HCT116 (cell line): Measurements from ENCODE around the gene CAB39L.

Source experiments
- CBX3 ChIP-seq: IDR thresholded peaks from 2 replicates; pipeline ENCODE4 v1.6.1; 2012; ENCODE audit warnings: low read depth
- EGR1 ChIP-seq: IDR thresholded peaks from 2 replicates; pipeline ENCODE4 v1.6.1; 2012; ENCODE audit warnings: low read depth
- EZH2 ChIP-seq: fragments of 200-600 bp; sonication (generic); IDR thresholded peaks from 2 replicates; pipeline ENCODE4 v1.6.1; 2017; ENCODE audit warnings: antibody characterized with exemption, mixed run types
- EZH2phosphoT487 ChIP-seq: fragments of 200-600 bp; IDR thresholded peaks from 2 replicates; pipeline ENCODE4 v1.6.1; 2018; ENCODE audit warnings: antibody characterized with exemption, borderline replicate concordance
- JUND ChIP-seq: IDR thresholded peaks from 2 replicates; pipeline ENCODE4 v1.6.1; 2012
- MAX ChIP-seq: IDR thresholded peaks from 2 replicates; pipeline ENCODE4 v1.6.1; 2012
- POLR2A ChIP-seq: IDR thresholded peaks from 2 replicates; pipeline ENCODE4 v1.7.0; 2011; ENCODE audit warnings: borderline replicate concordance; ENCODE audit not compliant: insufficient read depth, insufficient read length; ENCODE audit errors: extremely low read depth
- POLR2AphosphoS5 ChIP-seq: IDR thresholded peaks from 2 replicates; pipeline ENCODE4 v1.6.1; 2011; ENCODE audit warnings: mild to moderate bottlenecking, low read depth, low read length, moderate library complexity
- RAD21 ChIP-seq: IDR thresholded peaks from 2 replicates; pipeline ENCODE4 v1.6.1; 2012; ENCODE audit warnings: low read depth, mild to moderate bottlenecking
- SRF ChIP-seq: IDR thresholded peaks from 2 replicates; pipeline ENCODE4 v1.6.1; 2012; ENCODE audit warnings: low read depth
- YY1 ChIP-seq: IDR thresholded peaks from 2 replicates; pipeline ENCODE4 v1.6.1; 2011; ENCODE audit warnings: low read length, low read depth, moderate library complexity, mild to moderate bottlenecking; ENCODE audit not compliant: insufficient replicate concordance; ENCODE audit errors: extremely low read depth
- ZNF274 ChIP-seq: fragments of 200-500 bp; sonication (Bioruptor generic); IDR thresholded peaks from 2 replicates; pipeline ENCODE4 v1.6.1; 2014; ENCODE audit warnings: mild to moderate bottlenecking, low read depth, low read length, inconsistent platforms
- TF ChIP-seq, protein P1 (sequence below), 3 experiments: fragments of 200-600 bp in 1 of 3; sonication (generic) in 1 of 3; IDR thresholded peaks in 2 of 3; conservative IDR thresholded peaks in 1 of 3; 2 replicates each; pipeline ENCODE4 v1.5.1; 2012 to 2017; ENCODE audit warnings: low read depth in 2 of 3, low read length in 2 of 3, antibody characterized with exemption in 1 of 3, borderline replicate concordance in 1 of 3, control low read depth in 1 of 3, mild to moderate bottlenecking in 1 of 3, mixed read lengths in 1 of 3, mixed run types in 1 of 3, moderate library complexity in 1 of 3; ENCODE audit not compliant: insufficient read depth in 1 of 3
- TF ChIP-seq, protein P2 (sequence below): IDR thresholded peaks from 2 replicates; pipeline ENCODE4 v1.6.1; 2012; ENCODE audit warnings: low read depth

- TF ChIP-seq, protein P1, sequence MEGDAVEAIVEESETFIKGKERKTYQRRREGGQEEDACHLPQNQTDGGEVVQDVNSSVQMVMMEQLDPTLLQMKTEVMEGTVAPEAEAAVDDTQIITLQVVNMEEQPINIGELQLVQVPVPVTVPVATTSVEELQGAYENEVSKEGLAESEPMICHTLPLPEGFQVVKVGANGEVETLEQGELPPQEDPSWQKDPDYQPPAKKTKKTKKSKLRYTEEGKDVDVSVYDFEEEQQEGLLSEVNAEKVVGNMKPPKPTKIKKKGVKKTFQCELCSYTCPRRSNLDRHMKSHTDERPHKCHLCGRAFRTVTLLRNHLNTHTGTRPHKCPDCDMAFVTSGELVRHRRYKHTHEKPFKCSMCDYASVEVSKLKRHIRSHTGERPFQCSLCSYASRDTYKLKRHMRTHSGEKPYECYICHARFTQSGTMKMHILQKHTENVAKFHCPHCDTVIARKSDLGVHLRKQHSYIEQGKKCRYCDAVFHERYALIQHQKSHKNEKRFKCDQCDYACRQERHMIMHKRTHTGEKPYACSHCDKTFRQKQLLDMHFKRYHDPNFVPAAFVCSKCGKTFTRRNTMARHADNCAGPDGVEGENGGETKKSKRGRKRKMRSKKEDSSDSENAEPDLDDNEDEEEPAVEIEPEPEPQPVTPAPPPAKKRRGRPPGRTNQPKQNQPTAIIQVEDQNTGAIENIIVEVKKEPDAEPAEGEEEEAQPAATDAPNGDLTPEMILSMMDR (IDR thresholded peaks at IDR 0.05 in 2 of 3, conservative IDR thresholded peaks at IDR 0.05 in 1 of 3; ENCODE audit: borderline replicate concordance in 1 of 3, insufficient read depth in 1 of 3, low read depth in 2 of 3, low read length in 2 of 3), result no peak
- no peak for TF ChIP-seq ZNF274
- no peak for TF ChIP-seq POLR2A
- no peak for TF ChIP-seq EZH2
- TF ChIP-seq EZH2phosphoT487, result no peak
- TF ChIP-seq JUND, result no peak
- TF ChIP-seq RAD21, result no peak
- no peak for TF ChIP-seq POLR2AphosphoS5
- no peak for TF ChIP-seq SRF
- no peak for TF ChIP-seq CBX3
- no peak for TF ChIP-seq EGR1
- TF ChIP-seq, protein P2, sequence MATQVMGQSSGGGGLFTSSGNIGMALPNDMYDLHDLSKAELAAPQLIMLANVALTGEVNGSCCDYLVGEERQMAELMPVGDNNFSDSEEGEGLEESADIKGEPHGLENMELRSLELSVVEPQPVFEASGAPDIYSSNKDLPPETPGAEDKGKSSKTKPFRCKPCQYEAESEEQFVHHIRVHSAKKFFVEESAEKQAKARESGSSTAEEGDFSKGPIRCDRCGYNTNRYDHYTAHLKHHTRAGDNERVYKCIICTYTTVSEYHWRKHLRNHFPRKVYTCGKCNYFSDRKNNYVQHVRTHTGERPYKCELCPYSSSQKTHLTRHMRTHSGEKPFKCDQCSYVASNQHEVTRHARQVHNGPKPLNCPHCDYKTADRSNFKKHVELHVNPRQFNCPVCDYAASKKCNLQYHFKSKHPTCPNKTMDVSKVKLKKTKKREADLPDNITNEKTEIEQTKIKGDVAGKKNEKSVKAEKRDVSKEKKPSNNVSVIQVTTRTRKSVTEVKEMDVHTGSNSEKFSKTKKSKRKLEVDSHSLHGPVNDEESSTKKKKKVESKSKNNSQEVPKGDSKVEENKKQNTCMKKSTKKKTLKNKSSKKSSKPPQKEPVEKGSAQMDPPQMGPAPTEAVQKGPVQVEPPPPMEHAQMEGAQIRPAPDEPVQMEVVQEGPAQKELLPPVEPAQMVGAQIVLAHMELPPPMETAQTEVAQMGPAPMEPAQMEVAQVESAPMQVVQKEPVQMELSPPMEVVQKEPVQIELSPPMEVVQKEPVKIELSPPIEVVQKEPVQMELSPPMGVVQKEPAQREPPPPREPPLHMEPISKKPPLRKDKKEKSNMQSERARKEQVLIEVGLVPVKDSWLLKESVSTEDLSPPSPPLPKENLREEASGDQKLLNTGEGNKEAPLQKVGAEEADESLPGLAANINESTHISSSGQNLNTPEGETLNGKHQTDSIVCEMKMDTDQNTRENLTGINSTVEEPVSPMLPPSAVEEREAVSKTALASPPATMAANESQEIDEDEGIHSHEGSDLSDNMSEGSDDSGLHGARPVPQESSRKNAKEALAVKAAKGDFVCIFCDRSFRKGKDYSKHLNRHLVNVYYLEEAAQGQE, result no peak
- no peak for TF ChIP-seq YY1
- TF ChIP-seq MAX, result no peak
These were observed 9.6 kb upstream of the CAB39L start for GRCh38 chr13:49453465-49453864.
